Skin of body (tissue), 2 donors: ENCODE data around the gene LRRC45. TPM values are rescaled to one million over a fixed set of nuclear protein-coding genes. Genes with fewer than 3 reads are reported as not detected.
"Not testable (repeated sequence)": the region's sequence is repeated elsewhere in the genome, so short reads cannot be mapped to it uniquely, and the experiment has no call there.

Source experiments
- DNase-seq: peaks from one replicate; lab custom pipeline; 2025; lab: John Stamatoyannopoulos, UW
- total RNA-seq: library from RNA; depleted of rRNA; stranded (reverse); fragments of >200 nt; gene quantifications from one replicate; pipeline ENCODE4 v1.2.3, GENCODE V29; 2014

LRRC45 gene
- total RNA-seq, 1 donor from 2014 or later: 8.6 TPM

GRCh38 chr17:82033359-82034085 is 10.4 kb downstream of the LRRC45 start:
- DNase-seq: no peak

GRCh38 chr17:82034371-82035011 is 11.4 kb downstream of the LRRC45 start:
- DNase-seq: no peak

GRCh38 chr17:82035488-82035887 is 12.4 kb downstream of the LRRC45 start:
- DNase-seq: no peak

- DNase-seq: no peak
These were observed 13.0 kb downstream of the LRRC45 start for GRCh38 chr17:82035956-82036633.

- DNase-seq: no peak
These were observed 13.6 kb downstream of the LRRC45 start for GRCh38 chr17:82036634-82037091.

- peak; percentile 80 for DNase-seq
These were observed 14.2 kb downstream of the LRRC45 start, which contains the start of gene DCXR for GRCh38 chr17:82037092-82037888. Gene DCXR (minus strand): TSS chr17:82037697. CDS start chr17:82037682, 15 bp downstream.

- peak; percentile 69 for DNase-seq
These were observed 14.7 kb downstream of the LRRC45 start for GRCh38 chr17:82037889-82038195.

GRCh38 chr17:82038796-82039409 is 15.8 kb downstream of the LRRC45 start:
- DNase-seq: not testable (repeated sequence)

- no peak for DNase-seq
These were observed 16.7 kb downstream of the LRRC45 start for GRCh38 chr17:82039695-82040299.

- no peak for DNase-seq
These were observed 18.2 kb downstream of the LRRC45 start for GRCh38 chr17:82041144-82041814.

GRCh38 chr17:82042649-82043048 is 19.5 kb downstream of the LRRC45 start:
- no peak for DNase-seq

- DNase-seq: no peak
These were observed 20.4 kb downstream of the LRRC45 start for GRCh38 chr17:82043507-82043906.

GRCh38 chr17:82045936-82046484 is 22.9 kb downstream of the LRRC45 start:
- DNase-seq: no peak

- no peak for DNase-seq
These were observed 23.8 kb downstream of the LRRC45 start for GRCh38 chr17:82046903-82047302.

- no peak for DNase-seq
These were observed 24.3 kb downstream of the LRRC45 start for GRCh38 chr17:82047379-82047778.

GRCh38 chr17:82047914-82048570 is 24.9 kb downstream of the LRRC45 start:
- no peak for DNase-seq

- no peak for DNase-seq
These were observed 25.5 kb downstream of the LRRC45 start for GRCh38 chr17:82048571-82048971.

- no peak for DNase-seq
These were observed 26.0 kb downstream of the LRRC45 start for GRCh38 chr17:82049106-82049505.

- no peak for DNase-seq
These were observed 26.4 kb downstream of the LRRC45 start for GRCh38 chr17:82049521-82049971.
